Measurements from ENCODE around the gene PPARA. TPM values are rescaled to one million over a fixed set of nuclear protein-coding genes. Genes with fewer than 3 reads are reported as not detected.

PPARA gene
- total RNA-seq, 2 donors from 2014 or later, result 15.4 to 18.6 TPM

DNA sequence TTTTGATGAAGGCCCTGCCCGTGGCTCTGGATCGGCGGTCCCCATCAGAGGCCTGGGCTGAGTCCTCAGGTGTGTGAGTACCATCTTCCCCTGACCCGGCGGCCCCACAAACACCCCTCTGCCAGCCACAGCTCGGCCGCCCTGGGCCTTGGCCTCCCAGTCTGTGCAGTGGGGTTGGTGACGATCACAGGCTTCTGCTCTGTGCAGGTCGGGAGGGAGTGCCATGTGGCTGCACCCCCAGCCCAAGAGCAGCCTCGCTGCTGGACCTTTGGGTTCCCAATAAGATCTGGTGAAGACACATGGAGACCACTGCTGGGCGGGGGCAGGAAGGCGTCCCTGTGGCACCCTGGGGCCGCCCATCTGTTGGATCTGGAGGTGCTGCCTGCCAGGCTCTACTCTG, 47.1 kb upstream of the PPARA start:
- H3K27ac Mint-ChIP-seq, result no peak overlapping the region
- H3K4me1 ChIP-seq (ENCODE audit: control insufficient read depth, insufficient read depth, low read length), result no peaks in the 10 kb centered on the region
- H3K27ac ChIP-seq (ENCODE audit: low read depth, low read length), result no peak overlapping the region
- TF ChIP-seq, protein P1, sequence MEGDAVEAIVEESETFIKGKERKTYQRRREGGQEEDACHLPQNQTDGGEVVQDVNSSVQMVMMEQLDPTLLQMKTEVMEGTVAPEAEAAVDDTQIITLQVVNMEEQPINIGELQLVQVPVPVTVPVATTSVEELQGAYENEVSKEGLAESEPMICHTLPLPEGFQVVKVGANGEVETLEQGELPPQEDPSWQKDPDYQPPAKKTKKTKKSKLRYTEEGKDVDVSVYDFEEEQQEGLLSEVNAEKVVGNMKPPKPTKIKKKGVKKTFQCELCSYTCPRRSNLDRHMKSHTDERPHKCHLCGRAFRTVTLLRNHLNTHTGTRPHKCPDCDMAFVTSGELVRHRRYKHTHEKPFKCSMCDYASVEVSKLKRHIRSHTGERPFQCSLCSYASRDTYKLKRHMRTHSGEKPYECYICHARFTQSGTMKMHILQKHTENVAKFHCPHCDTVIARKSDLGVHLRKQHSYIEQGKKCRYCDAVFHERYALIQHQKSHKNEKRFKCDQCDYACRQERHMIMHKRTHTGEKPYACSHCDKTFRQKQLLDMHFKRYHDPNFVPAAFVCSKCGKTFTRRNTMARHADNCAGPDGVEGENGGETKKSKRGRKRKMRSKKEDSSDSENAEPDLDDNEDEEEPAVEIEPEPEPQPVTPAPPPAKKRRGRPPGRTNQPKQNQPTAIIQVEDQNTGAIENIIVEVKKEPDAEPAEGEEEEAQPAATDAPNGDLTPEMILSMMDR (conservative IDR thresholded peaks at IDR 0.05), result no peak
- no peak overlapping the region for H3K4me3 ChIP-seq (ENCODE audit: low read length)
- no peaks in the 10 kb centered on the region for H3K4me1 Mint-ChIP-seq
- no peaks in the 10 kb centered on the region for H3K27me3 ChIP-seq (ENCODE audit: control insufficient read depth, insufficient read depth, low read length, poor library complexity, severe bottlenecking)
- no peaks in the 10 kb centered on the region for H3K9me3 ChIP-seq (ENCODE audit: control insufficient read depth, low read length)
- no peak for DNase-seq
- H3K9ac ChIP-seq (ENCODE audit: extremely low read depth, low read length, poor library complexity, severe bottlenecking), result no peak overlapping the region
- H3K4me3 Mint-ChIP-seq, result no peak overlapping the region
- H3K27me3 Mint-ChIP-seq (ENCODE audit: insufficient read depth), result no peaks in the 10 kb centered on the region
- WGBS, 2 experiments (ENCODE audit: insufficient coverage in 1 of 2, insufficient read length in 1 of 2), result 80 to 93% methylated on average over 10 to 13 of the region's 13 CpGs
- no peaks in the 10 kb centered on the region for H3K36me3 ChIP-seq (ENCODE audit: control insufficient read depth, insufficient read depth, low read length)
- H3K9me3 Mint-ChIP-seq, result no peaks in the 10 kb centered on the region
- no peaks in the 10 kb centered on the region for H3K36me3 Mint-ChIP-seq (ENCODE audit: low read depth)

DNA sequence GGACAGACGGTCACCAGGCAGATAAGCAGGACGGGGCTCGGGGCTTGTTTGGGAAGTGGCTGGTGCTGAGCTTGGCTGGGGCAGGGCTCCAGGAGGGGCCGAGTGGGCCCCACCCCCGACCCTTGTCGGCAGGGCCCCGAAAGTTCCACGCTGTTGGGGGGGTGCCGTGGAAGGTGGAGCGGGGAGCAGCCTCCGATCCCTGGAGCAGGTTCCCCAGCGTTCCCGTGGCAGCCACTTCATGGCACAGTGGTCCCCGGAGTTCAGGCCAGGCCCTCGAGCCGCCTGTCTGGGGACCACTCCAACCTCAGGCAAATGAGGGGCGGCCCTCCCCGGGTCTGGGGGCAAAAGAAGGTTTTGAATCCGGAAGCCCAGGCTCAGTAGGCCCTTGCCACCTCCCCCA, 46.7 kb upstream of the PPARA start:
- no peaks in the 10 kb centered on the region for H3K27me3 Mint-ChIP-seq (ENCODE audit: insufficient read depth)
- H3K4me3 ChIP-seq (ENCODE audit: low read length), result no peak overlapping the region
- H3K9me3 ChIP-seq (ENCODE audit: control insufficient read depth, low read length), result no peaks in the 10 kb centered on the region
- no peaks in the 10 kb centered on the region for H3K4me1 ChIP-seq (ENCODE audit: control insufficient read depth, insufficient read depth, low read length)
- no peak overlapping the region for H3K27ac Mint-ChIP-seq
- H3K4me1 Mint-ChIP-seq, result no peaks in the 10 kb centered on the region
- H3K9ac ChIP-seq (ENCODE audit: extremely low read depth, low read length, poor library complexity, severe bottlenecking), result no peak overlapping the region
- H3K9me3 Mint-ChIP-seq, result no peaks in the 10 kb centered on the region
- H3K36me3 ChIP-seq (ENCODE audit: control insufficient read depth, insufficient read depth, low read length), result no peaks in the 10 kb centered on the region
- TF ChIP-seq, protein P1 (conservative IDR thresholded peaks at IDR 0.05), result no peak
- no peaks in the 10 kb centered on the region for H3K27me3 ChIP-seq (ENCODE audit: control insufficient read depth, insufficient read depth, low read length, poor library complexity, severe bottlenecking)
- DNase-seq, result no peak
- no peaks in the 10 kb centered on the region for H3K36me3 Mint-ChIP-seq (ENCODE audit: low read depth)
- H3K27ac ChIP-seq (ENCODE audit: low read depth, low read length), result no peak overlapping the region
- WGBS, 2 experiments (ENCODE audit: insufficient coverage in 1 of 2, insufficient read length in 1 of 2), result 91% methylated on average over 11 to 19 of the region's 19 CpGs
- H3K4me3 Mint-ChIP-seq, result no peak overlapping the region

DNA sequence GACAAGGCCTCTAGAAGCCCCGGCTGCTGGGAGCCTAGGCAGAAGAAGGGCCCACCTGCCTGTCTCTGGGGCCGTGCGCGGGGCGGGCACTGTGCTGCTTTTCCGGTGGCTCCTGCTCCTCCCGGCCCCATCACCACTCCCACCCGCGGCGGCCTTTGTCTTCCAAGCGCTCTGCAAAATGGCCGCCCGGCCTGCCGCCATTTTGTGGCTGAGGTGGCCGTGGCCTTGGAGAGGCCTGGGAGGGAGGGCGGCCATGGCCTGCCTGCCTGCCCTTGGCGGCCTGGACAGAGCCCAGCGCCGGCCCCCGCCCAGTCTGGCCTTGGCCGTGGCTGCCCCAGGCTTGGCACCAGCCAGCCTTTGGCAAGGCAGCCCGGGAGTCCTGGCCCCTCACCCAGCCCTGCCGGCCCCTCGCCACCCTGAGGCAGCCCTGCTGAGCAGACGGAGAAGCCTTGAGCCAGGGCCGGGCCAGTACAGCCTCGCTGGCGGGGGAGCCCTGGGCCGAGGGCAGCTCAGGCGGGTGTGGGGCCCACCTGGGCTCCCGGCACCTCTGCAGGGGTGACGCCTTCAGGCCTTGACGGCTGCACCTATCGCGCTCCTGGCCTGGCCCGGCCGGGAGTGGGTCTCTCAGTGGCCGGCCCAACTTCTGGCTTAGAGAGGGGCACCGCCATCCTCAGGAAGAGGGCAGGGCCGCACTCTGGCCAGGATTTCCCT, 46.0 kb upstream of the PPARA start:
- Histone ChIP-seq H3K27me3 (ENCODE audit: control insufficient read depth, insufficient read depth, low read length, poor library complexity, severe bottlenecking) (no peaks in the 10 kb centered on the region), H3K4me1 (ENCODE audit: control insufficient read depth, insufficient read depth, low read length) (no peaks in the 10 kb centered on the region), H3K27ac (ENCODE audit: low read depth, low read length) (no peak overlapping the region), H3K36me3 (ENCODE audit: control insufficient read depth, insufficient read depth, low read length) (no peaks in the 10 kb centered on the region), H3K4me3 (ENCODE audit: low read length) (no peak overlapping the region), H3K9ac (ENCODE audit: extremely low read depth, low read length, poor library complexity, severe bottlenecking) (no peak overlapping the region), H3K9me3 (ENCODE audit: control insufficient read depth, low read length) (no peaks in the 10 kb centered on the region)
- Mint-ChIP-seq H3K4me1 (peaks cover 4% of the 10 kb centered on the region), H3K27ac (no peak overlapping the region), H3K4me3 (no peak overlapping the region), H3K36me3 (ENCODE audit: low read depth) (no peaks in the 10 kb centered on the region), H3K9me3 (no peaks in the 10 kb centered on the region), H3K27me3 (ENCODE audit: insufficient read depth) (no peaks in the 10 kb centered on the region)
- TF ChIP-seq, protein P1 (conservative IDR thresholded peaks at IDR 0.05), result no peak
- DNase-seq, result no peak
- 96% methylated on average over 24 to 40 of the region's 40 CpGs for WGBS, 2 experiments (ENCODE audit: insufficient coverage in 1 of 2, insufficient read length in 1 of 2)
